Stimulated activated CD8-positive, alpha-beta memory T cell treated with anti-CD3 and anti-CD28 coated beads, Interleukin-7, amount 100 ng/mL, for 1 hour (primary cell): ENCODE data around the gene OLA1.

Experiments
- DNase-seq, 2 donors: peaks; one replicate each; pipeline ENCODE4 v3.0.0-alpha.2; 2020; ENCODE audit warnings: low read depth in 2 of 2

The OLA1 gene

DNA sequence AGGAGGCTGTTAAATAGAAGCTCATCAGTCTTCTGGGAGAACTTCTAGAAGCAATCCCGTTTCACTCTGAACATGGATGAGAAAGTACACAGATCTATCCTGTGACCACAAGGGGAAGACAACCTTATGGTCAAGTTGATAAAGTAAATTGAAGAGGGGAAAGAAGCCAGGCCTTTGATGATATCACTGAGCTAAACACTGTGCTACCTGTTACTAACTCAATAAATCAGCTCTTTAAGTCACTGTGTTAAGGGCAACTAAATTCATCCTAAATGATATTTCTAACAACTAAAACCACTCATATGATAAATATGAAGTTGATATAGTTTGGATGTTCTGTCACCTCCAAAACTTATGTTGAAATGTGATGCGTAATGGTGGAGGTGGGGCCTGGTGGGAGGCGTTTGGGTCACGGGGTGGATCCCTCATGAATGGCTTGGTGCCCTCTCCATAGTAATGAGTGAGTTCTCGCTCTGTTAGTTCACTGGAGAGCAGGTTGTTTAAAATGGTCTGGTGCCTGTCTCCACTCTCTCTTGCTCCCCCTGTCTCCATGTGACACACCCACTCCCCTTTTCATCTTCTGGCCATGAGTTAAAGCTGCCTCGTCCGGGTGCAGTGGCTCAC, 23.6 kb downstream of the OLA1 start:
- no peak for DNase-seq

DNA sequence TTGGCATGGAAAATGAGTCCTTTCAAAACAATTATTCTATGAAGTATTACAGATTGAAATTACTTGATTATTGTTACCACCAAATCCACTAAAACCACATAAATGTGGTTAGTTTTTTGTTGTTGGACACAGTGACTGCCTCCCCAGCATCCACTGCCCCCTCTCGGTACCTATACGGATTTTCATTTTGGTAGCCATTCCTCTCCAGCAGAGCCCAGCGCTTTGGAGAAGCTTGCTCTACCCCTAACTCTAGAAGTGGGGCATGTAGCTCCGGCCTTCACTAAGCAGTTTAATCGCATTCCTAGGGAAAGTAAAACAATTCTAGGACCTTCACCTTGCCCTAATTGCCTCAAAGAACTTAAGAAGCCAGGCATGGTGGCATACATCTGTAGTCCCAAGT, 24.2 kb downstream of the OLA1 start:
- no peak for DNase-seq

GRCh38 chr2:174223388-174223787, 24.9 kb downstream of the OLA1 start:
- no peak for DNase-seq

DNA sequence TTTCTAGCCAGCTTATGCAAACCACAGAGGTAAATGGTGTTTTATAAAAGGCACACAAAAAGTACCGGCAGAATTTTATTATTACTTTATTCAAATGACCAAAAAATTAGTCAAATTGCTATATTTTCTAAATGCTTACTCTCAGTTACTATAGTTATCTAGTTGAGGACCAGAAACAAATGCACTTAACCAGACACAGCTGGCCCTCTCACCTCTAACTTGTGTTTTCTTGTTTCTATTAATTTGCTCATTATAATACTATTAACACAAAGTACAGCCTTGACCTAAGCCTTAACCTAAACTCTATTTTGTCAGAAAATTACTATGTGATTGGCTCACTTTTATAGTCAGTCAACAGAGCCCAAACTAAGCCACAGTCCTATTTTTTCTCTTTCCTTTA, 26.2 kb downstream of the OLA1 start:
- DNase-seq = no peak

- no peak for DNase-seq
These were observed 29.0 kb downstream of the OLA1 start for GRCh38 chr2:174219321-174219720.

DNA sequence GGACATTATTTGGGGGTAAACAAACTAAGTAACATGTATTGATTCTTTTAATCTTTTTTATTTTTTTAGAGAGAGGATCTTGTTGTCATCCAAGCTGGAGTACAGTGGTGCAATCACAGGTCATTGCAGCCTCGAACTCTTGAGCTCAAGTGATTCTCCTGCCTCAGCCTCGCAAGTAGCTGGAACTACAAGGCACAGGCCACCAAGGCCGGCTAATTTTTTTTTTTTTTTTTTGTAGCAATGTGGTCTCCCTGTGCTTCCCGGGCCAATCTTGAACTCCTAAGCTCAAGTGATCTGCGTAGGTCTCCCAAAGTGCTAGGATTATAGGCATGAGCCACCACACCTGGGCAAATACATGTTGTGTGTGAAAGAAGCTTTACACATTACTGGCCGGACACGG, 29.6 kb downstream of the OLA1 start:
- DNase-seq = no peak

GRCh38 chr2:174217869-174218268, 30.5 kb downstream of the OLA1 start:
- no peak for DNase-seq

- no peak for DNase-seq
These were observed 36.4 kb downstream of the OLA1 start for GRCh38 chr2:174211954-174212353.

GRCh38 chr2:174210862-174211261, 37.5 kb downstream of the OLA1 start:
- DNase-seq = no peak

- no peak for DNase-seq
These were observed 39.0 kb downstream of the OLA1 start for GRCh38 chr2:174209325-174209724.

GRCh38 chr2:174208026-174208425, 40.3 kb downstream of the OLA1 start:
- no peak for DNase-seq

GRCh38 chr2:174205562-174205961, 42.8 kb downstream of the OLA1 start:
- no peak for DNase-seq

DNA sequence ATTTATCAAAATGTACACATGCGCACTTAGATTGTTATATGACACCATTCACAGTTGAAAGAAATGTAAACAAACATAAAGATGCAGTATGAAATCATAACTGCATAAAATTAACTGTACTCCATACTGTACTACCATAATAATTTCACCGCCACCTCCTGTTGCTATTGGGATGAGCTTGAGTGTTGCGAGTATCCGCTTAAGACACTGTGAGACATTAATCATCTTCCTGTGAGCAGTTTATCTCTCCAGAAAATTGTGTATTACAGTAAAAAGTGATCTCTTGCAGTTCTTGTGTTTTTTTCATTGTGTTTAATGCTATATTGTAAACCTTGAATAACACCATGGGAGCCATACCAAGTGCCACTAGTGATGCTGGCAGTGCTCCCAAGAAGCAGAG, 46.1 kb downstream of the OLA1 start:
- DNase-seq = no peak

GRCh38 chr2:174198846-174199564, 49.3 kb downstream of the OLA1 start:
- no peak for DNase-seq

- no peak for DNase-seq
These were observed 53.1 kb downstream of the OLA1 start for GRCh38 chr2:174195253-174195652.

DNA sequence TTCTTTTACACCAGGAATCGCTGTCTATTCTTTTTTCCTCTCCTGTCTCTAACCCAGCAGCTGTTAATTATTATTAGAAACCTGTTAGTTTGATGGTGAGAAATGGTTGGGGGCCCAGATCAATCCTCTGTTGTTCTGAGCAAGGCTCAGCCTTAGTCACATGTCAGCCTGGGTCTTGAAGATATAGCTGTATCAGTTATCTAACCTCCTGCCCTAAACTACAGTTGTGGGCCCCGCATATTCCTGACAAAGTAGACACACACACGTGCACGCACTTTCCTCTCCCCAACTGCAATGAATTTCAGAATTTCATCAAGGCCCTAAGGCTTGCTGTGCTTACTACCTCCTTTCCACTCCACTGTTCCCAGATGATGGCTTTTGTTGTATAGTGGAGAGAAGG, 54.6 kb downstream of the OLA1 start:
- DNase-seq = no peak

DNA sequence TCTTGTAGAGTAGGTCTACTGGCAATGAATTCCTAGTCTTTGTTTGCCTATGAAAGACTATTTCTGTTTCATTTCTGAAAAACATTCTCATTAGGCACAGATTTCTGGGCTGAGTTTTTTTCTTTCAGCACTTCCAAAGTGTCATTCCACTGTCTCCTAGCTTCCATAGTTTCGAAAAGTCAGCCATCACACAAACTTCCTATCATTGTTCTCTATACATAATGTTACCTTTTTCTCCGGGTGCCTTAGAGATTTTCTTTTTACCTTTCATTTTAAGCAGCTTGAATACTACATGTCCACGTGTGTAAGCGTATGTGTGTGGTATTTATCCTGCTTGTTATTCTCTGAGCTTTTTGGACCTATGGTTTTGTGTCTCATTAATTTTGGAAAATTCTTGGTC, 55.7 kb downstream of the OLA1 start:
- no peak for DNase-seq

DNA sequence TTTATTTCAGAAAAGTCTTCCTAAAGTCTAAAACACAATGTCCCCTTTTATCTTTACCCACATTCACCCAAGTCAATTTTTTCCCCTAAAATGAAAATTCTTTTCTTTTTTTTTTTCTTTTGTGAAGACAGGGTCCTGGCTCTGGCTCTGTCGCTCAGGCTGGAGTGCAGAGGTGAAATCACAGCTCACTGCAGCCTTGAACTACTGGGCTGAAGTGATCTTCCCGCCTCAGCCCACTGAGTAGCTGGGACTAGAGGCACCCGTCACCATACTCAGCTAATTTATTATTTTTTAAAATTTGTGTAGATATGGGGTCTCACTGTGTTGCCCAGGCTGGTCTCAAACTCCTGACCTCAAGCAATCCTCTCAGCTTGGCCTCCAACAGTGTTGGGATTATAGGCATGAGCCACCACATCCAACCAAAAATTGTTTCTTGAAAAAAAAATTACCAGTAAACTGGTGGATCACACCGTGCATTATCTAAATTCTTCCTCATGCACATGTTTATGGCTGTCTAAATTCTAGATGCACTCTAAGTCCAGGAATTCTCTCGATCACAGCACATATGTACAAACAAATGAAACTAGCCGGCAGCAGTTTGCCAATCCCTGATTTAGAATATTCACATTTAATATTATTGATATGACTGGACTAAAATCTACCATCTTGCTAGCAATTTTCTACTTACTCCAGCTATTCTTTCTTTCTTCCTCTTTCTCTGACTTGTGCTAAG, 56.8 kb downstream of the OLA1 start:
- DNase-seq = no peak

GRCh38 chr2:174184915-174185314, 63.4 kb downstream of the OLA1 start:
- no peak for DNase-seq

GRCh38 chr2:174184504-174184903, 63.8 kb downstream of the OLA1 start:
- DNase-seq = no peak

DNA sequence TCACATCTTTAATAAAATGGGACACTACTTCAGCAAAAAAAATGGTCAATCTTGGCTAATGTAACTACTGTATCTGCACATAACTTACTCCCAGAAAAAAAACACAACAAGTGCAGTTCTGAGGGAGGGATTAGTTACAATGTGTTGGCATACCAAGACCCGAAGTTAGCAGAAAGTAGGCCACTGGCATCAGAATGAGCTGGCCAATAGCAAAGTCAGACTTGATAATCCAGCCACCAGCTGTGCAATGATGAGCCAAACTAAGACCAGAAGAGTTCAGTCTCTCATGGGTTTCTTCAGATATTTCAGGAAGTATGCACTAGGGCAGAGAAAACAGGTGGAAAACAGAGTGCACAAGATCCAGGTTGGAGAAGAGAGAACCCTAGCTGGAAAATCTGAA, 65.3 kb downstream of the OLA1 start:
- DNase-seq = no peak

DNA sequence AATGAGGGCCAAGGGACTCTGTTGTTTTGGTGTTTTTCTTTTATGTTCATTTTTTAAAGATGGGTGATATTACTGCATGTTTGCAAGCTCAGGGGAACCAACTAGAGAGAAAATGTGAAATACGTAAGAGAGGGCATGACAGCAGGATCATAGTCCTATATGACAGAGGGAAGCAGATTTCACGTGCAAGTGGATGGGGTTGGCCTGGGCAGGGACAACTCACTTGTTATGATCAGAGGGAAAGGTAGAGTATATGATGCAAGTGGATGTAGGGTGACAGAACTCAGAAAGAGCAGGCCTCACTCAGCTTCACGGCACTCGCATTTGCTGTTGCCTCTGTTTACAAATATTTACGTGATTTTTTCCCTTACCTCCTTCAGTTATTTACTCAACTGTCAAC, 67.0 kb downstream of the OLA1 start:
- no peak for DNase-seq

- DNase-seq = no peak
These were observed 67.6 kb downstream of the OLA1 start for GRCh38 chr2:174180726-174181236.
